NCI-H1048 (cell line): ENCODE data around the gene CRTAC1.
"Not testable (repeated sequence)": the region's sequence is repeated elsewhere in the genome, so short reads cannot be mapped to it uniquely, and the experiment has no call there.

Source experiments
- DNase-seq: peaks from one replicate; lab custom pipeline; 2025; lab: John Stamatoyannopoulos, UW

CRTAC1 gene

GRCh38 chr10:97842656-97843280, 187.7 kb downstream of the CRTAC1 start:
- DNase-seq = no peak

- not testable (repeated sequence) for DNase-seq
Measured at GRCh38 chr10:97842114-97842513, 188.3 kb downstream of the CRTAC1 start.

GRCh38 chr10:97841166-97841565, 189.3 kb downstream of the CRTAC1 start:
- not testable (repeated sequence) for DNase-seq

- DNase-seq = no peak
Measured at GRCh38 chr10:97838091-97838490, 192.3 kb downstream of the CRTAC1 start.

GRCh38 chr10:97836446-97836845, 194.0 kb downstream of the CRTAC1 start:
- no peak for DNase-seq

GRCh38 chr10:97831259-97831658, 199.2 kb downstream of the CRTAC1 start:
- DNase-seq = no peak

- no peak for DNase-seq
Measured at GRCh38 chr10:97830064-97830463, 200.4 kb downstream of the CRTAC1 start.

GRCh38 chr10:97828721-97829120, 201.7 kb downstream of the CRTAC1 start:
- no peak for DNase-seq

- DNase-seq = no peak
Measured at GRCh38 chr10:97827702-97828291, 202.6 kb downstream of the CRTAC1 start.

- no peak for DNase-seq
Measured at GRCh38 chr10:97826892-97827291, 203.5 kb downstream of the CRTAC1 start.

GRCh38 chr10:97825020-97825760, 205.2 kb downstream of the CRTAC1 start:
- no peak for DNase-seq

GRCh38 chr10:97823734-97824133, 206.7 kb downstream of the CRTAC1 start:
- DNase-seq = no peak

- no peak for DNase-seq
Measured at GRCh38 chr10:97822261-97822687, 208.1 kb downstream of the CRTAC1 start.

- DNase-seq = no peak
Measured at GRCh38 chr10:97821308-97822038, 208.9 kb downstream of the CRTAC1 start.

GRCh38 chr10:97820096-97820704, 210.2 kb downstream of the CRTAC1 start:
- DNase-seq = no peak

GRCh38 chr10:97818572-97818971, 211.8 kb downstream of the CRTAC1 start:
- no peak for DNase-seq

GRCh38 chr10:97816609-97817008, 213.8 kb downstream of the CRTAC1 start:
- DNase-seq = no peak
